DOHH2 (cell line): Measurements from ENCODE around the gene GTF2H3.

ENCODE experiments used
- CTCF ChIP-seq: fragments of 200-600 bp; sonication (generic); IDR thresholded peaks from one replicate; pipeline ENCODE4 v1.5.1; 2014; ENCODE audit warnings: antibody characterized with exemption, mild to moderate bottlenecking, low read depth, low read length; ENCODE audit not compliant: poor library complexity, severe bottlenecking
- EZH2phosphoT487 ChIP-seq: fragments of 200-600 bp; sonication (generic); IDR thresholded peaks from 2 replicates; pipeline ENCODE4 v1.6.1; 2017; ENCODE audit warnings: borderline replicate concordance, mild to moderate bottlenecking, antibody characterized with exemption, low read length, moderate library complexity, mixed read lengths

GRCh38 chr12:123671876-123672275 lies 38.2 kb downstream of the GTF2H3 start:
- TF ChIP-seq CTCF (no peak), EZH2phosphoT487 (no peak)
